Epithelial cell of proximal tubule (primary cell): ENCODE measurements around the gene LRP5. TPM values are rescaled to one million over a fixed set of nuclear protein-coding genes. Genes with fewer than 3 reads are reported as not detected.
A peak's percentile ranks its signal among the peaks of the same experiment; 100 is the strongest.
"Not testable (repeated sequence)": the region's sequence is repeated elsewhere in the genome, so short reads cannot be mapped to it uniquely, and the experiment has no call there.

Experiments used
- DNase-seq: peaks from one replicate; pipeline ENCODE4 v3.0.0-alpha.2; 2011; ENCODE audit warnings: low read depth
- H3K4me3 ChIP-seq: 2 replicates; pipeline ENCODE4 v1.5.1; 2011; ENCODE audit warnings: low read depth, mild to moderate bottlenecking, low read length
- total RNA-seq: library from RNA; depleted of rRNA; stranded (reverse); fragments of >200 nt; gene quantifications from 2 replicates; pipeline ENCODE4 v1.2.3, GENCODE V29; 2015
- TF ChIP-seq, protein P1 (sequence below): conservative IDR thresholded peaks from 2 replicates; pipeline ENCODE4 v1.5.1; 2012; ENCODE audit warnings: low read depth, mild to moderate bottlenecking, low read length

LRP5 gene
- total RNA-seq, 1 donor from 2014 or later, result 22.4 TPM

GRCh38 chr11:68398995-68399851 is 86.8 kb downstream of the LRP5 start:
- no peak for DNase-seq
- no peak overlapping the region for H3K4me3 ChIP-seq
- TF ChIP-seq, protein P1, sequence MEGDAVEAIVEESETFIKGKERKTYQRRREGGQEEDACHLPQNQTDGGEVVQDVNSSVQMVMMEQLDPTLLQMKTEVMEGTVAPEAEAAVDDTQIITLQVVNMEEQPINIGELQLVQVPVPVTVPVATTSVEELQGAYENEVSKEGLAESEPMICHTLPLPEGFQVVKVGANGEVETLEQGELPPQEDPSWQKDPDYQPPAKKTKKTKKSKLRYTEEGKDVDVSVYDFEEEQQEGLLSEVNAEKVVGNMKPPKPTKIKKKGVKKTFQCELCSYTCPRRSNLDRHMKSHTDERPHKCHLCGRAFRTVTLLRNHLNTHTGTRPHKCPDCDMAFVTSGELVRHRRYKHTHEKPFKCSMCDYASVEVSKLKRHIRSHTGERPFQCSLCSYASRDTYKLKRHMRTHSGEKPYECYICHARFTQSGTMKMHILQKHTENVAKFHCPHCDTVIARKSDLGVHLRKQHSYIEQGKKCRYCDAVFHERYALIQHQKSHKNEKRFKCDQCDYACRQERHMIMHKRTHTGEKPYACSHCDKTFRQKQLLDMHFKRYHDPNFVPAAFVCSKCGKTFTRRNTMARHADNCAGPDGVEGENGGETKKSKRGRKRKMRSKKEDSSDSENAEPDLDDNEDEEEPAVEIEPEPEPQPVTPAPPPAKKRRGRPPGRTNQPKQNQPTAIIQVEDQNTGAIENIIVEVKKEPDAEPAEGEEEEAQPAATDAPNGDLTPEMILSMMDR, result no peak

GRCh38 chr11:68399916-68400315 is 87.5 kb downstream of the LRP5 start:
- H3K4me3 ChIP-seq, result no peak overlapping the region
- DNase-seq, result no peak
- TF ChIP-seq, protein P1, result no peak

DNA sequence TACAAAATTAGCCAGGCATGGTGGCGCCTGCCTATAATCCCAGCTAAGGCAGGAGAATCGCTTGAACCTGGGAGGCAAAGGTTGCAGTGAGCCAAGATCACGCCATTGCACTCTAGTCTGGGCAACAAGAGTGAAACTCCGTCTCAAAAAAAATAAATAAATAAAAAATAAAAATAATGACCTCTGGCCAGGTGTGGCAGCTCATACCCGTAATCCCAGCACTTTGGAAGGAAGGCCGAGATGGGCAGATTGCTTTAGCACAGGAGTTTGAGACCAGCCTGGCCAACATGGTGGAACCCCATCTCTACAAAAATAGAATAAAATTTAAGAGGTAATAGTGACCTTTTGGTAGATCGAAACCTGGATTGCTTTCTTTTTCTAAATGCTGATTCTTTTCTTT is 88.2 kb downstream of the LRP5 start:
- not testable (repeated sequence) for H3K4me3 ChIP-seq, DNase-seq

GRCh38 chr11:68401856-68402255 is 89.5 kb downstream of the LRP5 start:
- no peak overlapping the region for H3K4me3 ChIP-seq
- DNase-seq, result no peak
- TF ChIP-seq, protein P1, result no peak

DNA sequence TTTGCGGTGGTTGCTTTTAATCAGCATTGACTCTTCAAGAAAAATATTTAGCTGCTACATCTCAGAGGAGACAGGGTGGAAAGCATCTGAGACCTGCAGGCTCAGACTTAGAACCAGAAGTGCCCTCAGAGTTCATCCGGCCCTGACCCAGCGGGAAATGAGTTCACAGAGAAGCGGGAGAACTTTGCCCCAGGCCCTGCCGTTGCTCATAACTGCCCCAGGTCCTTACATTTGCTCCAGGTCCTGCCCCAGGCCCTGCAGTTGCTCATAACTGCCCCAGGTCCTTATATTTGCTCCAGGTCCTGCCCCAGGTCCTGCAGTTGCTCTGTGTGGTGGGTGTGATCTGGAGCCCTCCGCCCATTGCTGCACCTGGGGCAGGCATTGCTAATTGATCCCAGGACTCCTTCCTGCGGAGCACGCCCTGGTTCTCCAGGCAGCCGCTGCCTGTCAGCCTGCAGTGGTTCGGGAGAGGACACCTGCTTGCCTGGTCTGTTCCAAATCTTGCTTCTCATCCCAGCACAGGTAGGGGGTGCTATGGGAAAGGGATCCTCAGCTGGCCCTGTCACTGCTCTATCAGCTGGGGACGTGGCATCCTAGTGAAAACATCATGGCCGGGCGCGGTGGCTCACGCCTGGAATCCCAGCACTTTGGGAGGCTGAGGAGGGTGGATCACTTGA is 90.1 kb downstream of the LRP5 start:
- no peak for DNase-seq

DNA sequence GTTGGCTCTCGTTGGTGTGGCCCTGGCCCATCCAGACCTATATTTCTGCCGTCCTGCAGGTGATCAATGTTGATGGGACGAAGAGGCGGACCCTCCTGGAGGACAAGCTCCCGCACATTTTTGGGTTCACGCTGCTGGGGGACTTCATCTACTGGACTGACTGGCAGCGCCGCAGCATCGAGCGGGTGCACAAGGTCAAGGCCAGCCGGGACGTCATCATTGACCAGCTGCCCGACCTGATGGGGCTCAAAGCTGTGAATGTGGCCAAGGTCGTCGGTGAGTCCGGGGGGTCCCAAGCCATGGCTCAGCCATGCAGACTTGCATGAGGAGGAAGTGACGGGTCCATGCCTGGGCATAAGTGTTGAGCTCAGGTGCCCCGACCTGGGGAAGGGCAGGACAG is 91.0 kb downstream of the LRP5 start:
- H3K4me3 ChIP-seq, result no peak overlapping the region
- no peak for DNase-seq
- TF ChIP-seq, protein P1, result no peak

More for the DNA sequence above, 90.1 kb downstream of the LRP5 start:
- H3K4me3 ChIP-seq, result no peak overlapping the region
- TF ChIP-seq, protein P1, result peak; percentile 34

DNA sequence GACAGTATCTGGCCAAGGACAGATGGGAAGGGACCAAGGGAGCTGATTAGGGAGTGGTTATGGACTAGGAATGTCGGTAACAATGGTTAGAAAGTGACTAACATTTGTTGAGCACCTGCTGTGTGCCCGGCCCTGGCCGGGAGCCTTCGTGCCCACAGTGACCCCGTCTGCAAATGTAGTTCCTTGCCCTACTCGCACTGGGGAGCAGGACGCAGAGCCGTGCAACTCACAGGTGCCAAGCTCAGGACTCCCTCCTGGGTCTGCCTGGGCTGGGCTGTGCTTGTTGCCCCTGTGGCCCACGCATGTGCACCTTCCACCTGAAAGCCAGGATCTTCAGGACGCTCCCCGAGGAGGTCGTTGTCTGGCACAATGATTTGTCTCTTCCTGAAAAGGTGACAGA is 91.4 kb downstream of the LRP5 start:
- TF ChIP-seq, protein P1, result no peak

More for the DNA sequence above, 91.4 kb downstream of the LRP5 start:
- no peak overlapping the region for H3K4me3 ChIP-seq
- no peak for DNase-seq
